Neutrophil (primary cell): ENCODE results near the gene RANBP10.
"Not testable (repeated sequence)": the region's sequence is repeated elsewhere in the genome, so short reads cannot be mapped to it uniquely, and the experiment has no call there.

Source experiments
- H3K27ac ChIP-seq: fragments of 200-600 bp; sonication (generic); 2 replicates; pipeline ENCODE4 v1.5.1; 2016; ENCODE audit warnings: mild to moderate bottlenecking, moderate library complexity
- H3K27me3 ChIP-seq: fragments of 200-600 bp; sonication (generic); 2 replicates; pipeline ENCODE4 v1.6.0; 2016; ENCODE audit warnings: mild to moderate bottlenecking
- H3K36me3 ChIP-seq: fragments of 200-600 bp; sonication (generic); 2 replicates; pipeline ENCODE4 v1.5.1; 2017
- H3K4me1 ChIP-seq, 2 experiments: fragments of 200-600 bp in 1 of 2; sonication (generic) in 1 of 2; 1 replicate in 1 of 2; 2 replicates in 1 of 2; pipeline versions ENCODE4 v1.5.1 to v1.6.1; 2013 to 2016; ENCODE audit warnings: low read depth in 1 of 2, low read length in 1 of 2, mild to moderate bottlenecking in 1 of 2, moderate library complexity in 1 of 2; ENCODE audit not compliant: control insufficient read depth in 1 of 2, insufficient read depth in 1 of 2
- H3K4me3 ChIP-seq, 2 experiments: fragments of 200-600 bp in 1 of 2; sonication (generic) in 1 of 2; 1 replicate in 1 of 2; 2 replicates in 1 of 2; pipeline ENCODE4 v1.5.1; 2013 to 2016; ENCODE audit warnings: low read depth in 1 of 2, low read length in 1 of 2, mild to moderate bottlenecking in 1 of 2, moderate library complexity in 1 of 2
- H3K9me3 ChIP-seq: fragments of 200-600 bp; sonication (generic); 2 replicates; pipeline ENCODE4 v1.5.1; 2016
- CTCF ChIP-seq: fragments of 200-600 bp; sonication (generic); IDR thresholded peaks from 2 replicates; pipeline ENCODE4 v1.5.1; 2016; ENCODE audit warnings: antibody characterized with exemption

RANBP10 gene

GRCh38 chr16:67752641-67753040, 53.7 kb downstream of the RANBP10 start:
- no peak for TF ChIP-seq CTCF
- no peaks in the 10 kb centered on the region for H3K27me3 ChIP-seq

GRCh38 chr16:67751331-67751730, 55.0 kb downstream of the RANBP10 start:
- not testable (repeated sequence) for H3K9me3 ChIP-seq, H3K27me3 ChIP-seq, H3K27ac ChIP-seq, H3K4me1 ChIP-seq, H3K4me3 ChIP-seq, H3K36me3 ChIP-seq

More at GRCh38 chr16:67752641-67753040, 53.7 kb downstream of the RANBP10 start:
- H3K4me3 ChIP-seq = no peak overlapping the region
- no peak overlapping the region for H3K27ac ChIP-seq
- H3K4me1 ChIP-seq = no peaks in the 10 kb centered on the region
- H3K36me3 ChIP-seq = no peaks in the 10 kb centered on the region
- H3K9me3 ChIP-seq = no peaks in the 10 kb centered on the region

GRCh38 chr16:67750466-67750865, 55.9 kb downstream of the RANBP10 start:
- no peak overlapping the region for H3K27ac ChIP-seq
- H3K4me1 ChIP-seq = no peaks in the 10 kb centered on the region
- H3K4me3 ChIP-seq = no peak overlapping the region
- H3K36me3 ChIP-seq = no peaks in the 10 kb centered on the region
- no peak for TF ChIP-seq CTCF
- no peaks in the 10 kb centered on the region for H3K9me3 ChIP-seq
- H3K27me3 ChIP-seq = no peaks in the 10 kb centered on the region

- Histone ChIP-seq H3K27me3 (no peaks in the 10 kb centered on the region), H3K36me3 (peaks cover 1% of the 10 kb centered on the region), H3K9me3 (no peaks in the 10 kb centered on the region), H3K4me3 (no peak overlapping the region), H3K4me1 (no peaks in the 10 kb centered on the region), H3K27ac (no peak overlapping the region)
- no peak for TF ChIP-seq CTCF
Observed at GRCh38 chr16:67749436-67750078, 56.8 kb downstream of the RANBP10 start.

- peaks cover 8% of the 10 kb centered on the region for H3K36me3 ChIP-seq
- no peak overlapping the region for H3K4me3 ChIP-seq
- no peaks in the 10 kb centered on the region for H3K4me1 ChIP-seq
- H3K27ac ChIP-seq = no peak overlapping the region
- H3K27me3 ChIP-seq = no peaks in the 10 kb centered on the region
- no peak for TF ChIP-seq CTCF
- no peaks in the 10 kb centered on the region for H3K9me3 ChIP-seq
Observed at GRCh38 chr16:67748834-67749233, 57.5 kb downstream of the RANBP10 start.

GRCh38 chr16:67746846-67747245, 59.5 kb downstream of the RANBP10 start:
- Histone ChIP-seq H3K4me1 (no peaks in the 10 kb centered on the region), H3K9me3 (no peaks in the 10 kb centered on the region), H3K27ac (no peak overlapping the region), H3K36me3 (peaks cover 24% of the 10 kb centered on the region), H3K27me3 (no peaks in the 10 kb centered on the region), H3K4me3 (no peak overlapping the region)
- TF ChIP-seq CTCF = no peak
